Muscle of leg (tissue), 11 donors: ENCODE results near the gene MOB4. TPM values are rescaled to one million over a fixed set of nuclear protein-coding genes. Genes with fewer than 3 reads are reported as not detected.

Experiments
- DNase-seq: peaks from one replicate; pipeline ENCODE4 v3.0.0; 2013
- H3K27ac ChIP-seq: one replicate; pipeline ENCODE4 v1.5.1; 2013; ENCODE audit warnings: mild to moderate bottlenecking, low read length, control low read depth
- H3K27me3 ChIP-seq: one replicate; pipeline ENCODE4 v1.6.1; 2013; ENCODE audit warnings: low read length; ENCODE audit not compliant: control insufficient read depth, insufficient read depth
- H3K36me3 ChIP-seq: one replicate; pipeline ENCODE4 v1.6.1; 2013; ENCODE audit warnings: low read length; ENCODE audit not compliant: control insufficient read depth, insufficient read depth
- H3K4me1 ChIP-seq: one replicate; pipeline ENCODE4 v1.6.1; 2013; ENCODE audit warnings: low read length; ENCODE audit not compliant: control insufficient read depth, insufficient read depth
- H3K4me3 ChIP-seq: one replicate; pipeline ENCODE4 v1.5.1; 2013; ENCODE audit warnings: low read length, control low read depth
- H3K9me3 ChIP-seq: replicated peaks from 2 replicates; pipeline ENCODE4 v1.6.1; 2013; ENCODE audit warnings: low read depth, low read length; ENCODE audit not compliant: control insufficient read depth
- WGBS: methylation state at CpG from one replicate; pipeline ENCODE4 v1.1.5; 2013; ENCODE audit warnings: missing lambda C conversion rate; ENCODE audit not compliant: insufficient coverage; 5-methylcytosine and 5-hydroxymethylcytosine counted together
- polyA plus RNA-seq, 8 donors: library from polyadenylated mRNA; unstranded; fragments of 120-200 nt; gene quantifications; one replicate each; pipeline versions ENCODE4 v1.2.1 to v1.2.3, GENCODE V29; 2013; ENCODE audit warnings: inconsistent platforms in 1 of 8, low replicate concordance in 1 of 8; ENCODE audit not compliant: insufficient read length in 8 of 8, insufficient read depth in 1 of 8
- total RNA-seq: library from RNA; stranded (reverse); fragments of 120-200 nt; gene quantifications from one replicate; pipeline ENCODE4 v1.2.4, GENCODE V29; 2013

The MOB4 gene
- total and polyA plus RNA-seq, 9 donors: 34.9 to 45.1 (median 39.5) TPM

DNA sequence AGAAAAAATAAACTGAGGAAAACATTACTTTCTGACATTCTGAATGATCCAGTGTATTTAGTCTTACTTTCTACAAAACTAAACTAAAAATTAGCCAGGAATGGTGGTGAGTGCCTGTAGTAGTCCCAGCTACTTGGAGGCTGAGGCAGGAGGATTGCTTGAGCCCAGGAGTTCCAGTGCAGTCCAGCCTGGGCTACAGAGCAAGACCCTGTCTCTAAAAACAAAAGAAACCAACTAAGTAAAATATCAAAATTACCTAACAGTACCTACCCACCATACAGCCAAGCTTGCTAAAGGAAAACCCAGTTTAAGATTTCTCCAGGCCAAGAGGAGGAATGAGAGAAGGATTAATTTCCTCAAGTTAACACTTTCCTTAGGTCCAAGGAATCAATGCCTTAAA lies 19.2 kb upstream of the MOB4 start:
- no peaks in the 10 kb centered on the region for H3K27me3 ChIP-seq
- H3K9me3 ChIP-seq: no peaks in the 10 kb centered on the region
- DNase-seq: no peak
- H3K36me3 ChIP-seq: peaks cover 39% of the 10 kb centered on the region
- no peak overlapping the region for H3K27ac ChIP-seq
- H3K4me1 ChIP-seq: peaks cover 14% of the 10 kb centered on the region
- H3K4me3 ChIP-seq: no peak overlapping the region

DNA sequence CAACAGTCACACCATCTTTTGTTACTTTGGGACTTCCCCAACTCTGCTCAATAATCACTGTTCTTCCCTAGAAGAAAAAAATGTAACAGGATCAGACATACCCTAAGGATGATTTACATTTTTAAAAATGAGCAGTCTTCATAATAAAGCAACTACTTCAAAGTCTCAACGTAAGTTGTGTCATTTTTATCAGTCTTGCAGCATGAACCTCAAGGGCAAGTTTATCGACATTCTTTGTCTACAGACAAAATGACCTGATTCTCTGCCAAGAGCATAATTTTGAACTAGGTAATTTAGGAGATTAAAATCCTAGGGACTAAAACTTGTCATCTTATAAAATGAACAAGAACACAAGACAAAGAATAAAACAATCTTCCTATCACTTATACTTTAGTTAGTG lies 18.5 kb upstream of the MOB4 start:
- Histone ChIP-seq H3K27ac (no peak overlapping the region), H3K4me3 (no peak overlapping the region), H3K9me3 (no peaks in the 10 kb centered on the region), H3K27me3 (no peaks in the 10 kb centered on the region), H3K4me1 (peaks cover 16% of the 10 kb centered on the region), H3K36me3 (peaks cover 39% of the 10 kb centered on the region)
- WGBS: no CpG with 5 or more reads among the region's 2 CpGs
- no peak for DNase-seq

DNA sequence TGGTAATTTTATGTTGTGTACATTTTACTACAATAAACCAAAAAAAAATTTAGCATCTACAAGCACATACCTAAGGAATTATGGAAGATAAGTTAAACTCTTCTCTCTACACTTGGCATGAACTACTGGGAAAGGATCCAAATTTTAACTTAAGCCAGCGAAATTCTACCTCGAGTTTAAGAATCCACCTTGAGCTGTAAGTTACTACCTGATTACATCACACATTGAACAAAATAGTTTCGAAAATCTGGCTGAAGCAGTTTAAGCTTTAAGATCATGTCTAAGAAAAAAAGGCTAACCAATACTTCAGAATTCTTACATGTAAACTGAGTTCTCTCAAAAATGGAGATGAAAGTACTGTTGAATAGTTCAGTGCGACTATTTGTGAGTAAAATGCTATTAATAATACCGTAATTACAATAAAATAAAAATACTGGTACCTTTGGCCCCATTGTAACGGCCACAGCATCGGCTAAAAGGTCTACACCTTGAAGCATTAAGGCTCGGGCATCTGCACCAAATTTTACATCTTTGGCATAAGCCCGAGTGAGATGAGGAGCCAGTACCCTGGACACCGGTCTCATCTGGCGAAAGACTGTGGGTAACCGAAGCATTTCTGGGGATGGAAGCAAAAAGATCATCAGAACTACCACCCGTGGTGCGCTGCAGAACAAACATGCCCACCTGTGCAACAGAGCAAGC lies 17.5 kb upstream of the MOB4 start:
- Histone ChIP-seq H3K27me3 (no peaks in the 10 kb centered on the region), H3K4me1 (peaks cover 16% of the 10 kb centered on the region), H3K36me3 (peaks cover 31% of the 10 kb centered on the region), H3K4me3 (peak overlapping the region; percentile 98), H3K27ac (peak overlapping the region; percentile 99), H3K9me3 (no peaks in the 10 kb centered on the region)
- WGBS: 2% methylated on average over 10 of the region's 14 CpGs
- peak; percentile 26 for DNase-seq

DNA sequence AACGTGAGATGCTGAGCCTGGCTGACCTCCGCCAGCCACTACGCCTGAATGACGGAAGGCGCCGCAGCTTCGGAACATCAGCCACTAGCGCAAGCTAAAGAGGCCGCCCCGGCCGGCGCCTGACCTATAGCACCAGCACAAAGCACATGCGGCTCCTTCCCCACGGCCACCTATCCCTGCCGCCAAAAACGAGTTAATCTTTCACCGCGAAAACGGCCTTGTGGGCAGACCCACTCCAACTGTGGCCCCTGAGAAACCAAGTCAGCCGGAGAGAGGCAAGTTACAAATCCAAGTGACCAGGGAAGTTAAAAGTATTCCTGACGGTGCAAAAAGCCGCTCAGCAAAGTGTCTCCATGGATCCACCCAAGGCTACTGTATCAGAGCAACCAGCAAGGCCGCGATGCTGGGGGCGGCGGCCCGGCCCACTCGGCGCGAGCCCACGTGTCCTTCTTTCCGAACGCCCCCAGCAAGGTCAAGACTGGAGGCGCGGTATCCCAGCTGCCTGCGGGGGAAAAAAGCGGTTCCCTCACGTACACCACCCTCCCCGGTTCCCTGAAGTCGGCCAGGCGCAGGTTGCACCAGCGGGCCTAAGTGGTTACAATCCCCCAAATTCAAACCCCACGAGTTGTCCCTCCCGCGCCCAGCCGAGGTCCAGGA lies 16.8 kb upstream of the MOB4 start:
- DNase-seq: peak; percentile 76
- Histone ChIP-seq H3K27ac (peak overlapping the region; percentile 99), H3K9me3 (no peaks in the 10 kb centered on the region), H3K36me3 (peaks cover 31% of the 10 kb centered on the region), H3K4me3 (peak overlapping the region; percentile 98), H3K27me3 (no peaks in the 10 kb centered on the region), H3K4me1 (peaks cover 16% of the 10 kb centered on the region)
- WGBS: 2% methylated on average over 44 of the region's 46 CpGs

DNA sequence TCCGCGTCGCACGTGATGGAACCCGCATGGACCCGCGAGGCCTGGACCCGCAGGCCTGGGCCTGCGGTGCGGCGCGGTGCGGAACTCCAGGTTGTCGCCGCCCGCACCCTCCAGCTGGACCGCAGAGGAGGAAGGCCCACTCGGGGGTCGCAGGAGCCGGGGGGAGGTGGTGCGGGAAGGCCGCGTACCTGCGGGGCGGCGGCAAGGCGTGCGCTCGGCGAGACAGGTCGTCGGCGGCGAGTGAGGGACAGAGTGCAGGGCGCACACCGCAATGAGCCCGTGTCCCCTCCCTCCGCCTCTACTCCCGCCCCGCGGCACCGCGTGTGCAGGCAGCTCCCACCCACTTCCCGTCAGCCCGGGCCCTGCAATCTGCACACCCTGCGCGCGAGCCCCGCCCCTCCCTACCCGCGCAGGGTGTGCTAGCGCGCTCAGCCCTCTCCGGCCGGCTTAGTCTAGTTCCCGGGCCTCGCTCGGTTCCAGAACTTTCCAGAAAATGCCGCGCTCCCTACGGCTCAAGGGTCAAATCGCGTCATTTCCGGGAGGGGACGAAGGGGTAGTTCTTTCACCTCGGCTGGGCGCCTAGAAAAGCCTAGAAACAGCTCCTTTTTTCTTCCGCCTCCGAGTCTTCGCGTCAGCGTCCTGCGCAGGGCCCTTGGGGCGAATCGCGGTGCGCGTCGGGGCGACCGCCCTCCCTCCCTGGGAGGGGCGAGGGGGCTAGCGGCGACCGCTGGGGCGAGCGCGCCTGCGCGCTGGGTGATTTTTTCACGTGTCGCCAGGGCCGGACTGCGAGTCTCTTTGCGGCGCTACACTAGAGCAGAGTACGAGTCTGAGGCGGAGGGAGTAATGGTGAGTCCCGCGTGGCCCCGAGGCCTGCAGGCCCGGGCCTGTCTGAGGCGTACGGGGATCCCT lies 16.0 kb upstream of the MOB4 start, which contains the start of the genes HSPD1 and HSPE1:
Gene HSPD1, minus strand, starts transcription at position 247 of the 909 bp plus-strand sequence. CDS start 992 bp downstream, outside the sequence.
Gene HSPE1, plus strand, starts transcription at position 786 of the 909 bp plus-strand sequence. Its CDS starts 58 bp downstream, at position 844.
- DNase-seq: peak; percentile 100
- Histone ChIP-seq H3K27ac (peak within 1 kb of the TSS; percentile 99), H3K36me3 (peaks cover 37% of the 10 kb centered on the region), H3K27me3 (no peaks in the 10 kb centered on the region), H3K4me3 (peak within 1 kb of the TSS; percentile 98), H3K4me1 (peaks cover 16% of the 10 kb centered on the region), H3K9me3 (no peaks in the 10 kb centered on the region)
- WGBS: under 1% methylated on average over 93 of the region's 104 CpGs

DNA sequence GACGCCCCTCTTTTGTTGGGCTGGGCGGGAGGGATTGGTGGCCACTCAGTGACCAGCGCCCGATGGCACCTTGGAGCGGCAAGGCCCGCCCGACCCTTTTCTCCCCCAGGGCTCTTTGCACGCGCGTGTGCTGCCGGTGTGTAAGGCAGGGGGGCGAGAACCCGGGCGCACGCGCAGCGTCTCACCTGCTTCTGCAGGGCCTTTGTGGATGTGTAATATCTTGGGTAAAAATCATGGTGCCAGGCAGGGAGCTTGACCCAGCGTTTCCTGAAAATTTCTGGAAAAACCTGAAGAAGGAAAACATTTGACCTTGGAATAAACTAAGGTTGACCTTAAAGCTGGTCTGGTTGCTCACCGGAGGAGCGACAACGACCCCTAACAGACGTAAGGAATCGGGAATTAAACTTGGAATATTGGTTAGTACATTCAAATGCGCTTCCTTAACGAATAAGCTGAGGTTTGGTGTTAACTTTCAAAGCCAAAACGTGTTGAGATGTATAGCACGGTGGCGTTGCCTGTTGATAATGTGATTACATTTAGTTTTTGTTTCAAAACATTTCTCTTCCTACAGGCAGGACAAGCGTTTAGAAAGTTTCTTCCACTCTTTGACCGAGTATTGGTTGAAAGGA lies 15.2 kb upstream of the MOB4 start:
- DNase-seq: peak; percentile 48
- peaks cover 35% of the 10 kb centered on the region for H3K36me3 ChIP-seq
- peak overlapping the region; percentile 98 for H3K4me3 ChIP-seq
- H3K9me3 ChIP-seq: no peaks in the 10 kb centered on the region
- peaks cover 16% of the 10 kb centered on the region for H3K4me1 ChIP-seq
- no peaks in the 10 kb centered on the region for H3K27me3 ChIP-seq
- WGBS: 0% methylated on average over 16 of the region's 30 CpGs
- H3K27ac ChIP-seq: peak overlapping the region; percentile 96

DNA sequence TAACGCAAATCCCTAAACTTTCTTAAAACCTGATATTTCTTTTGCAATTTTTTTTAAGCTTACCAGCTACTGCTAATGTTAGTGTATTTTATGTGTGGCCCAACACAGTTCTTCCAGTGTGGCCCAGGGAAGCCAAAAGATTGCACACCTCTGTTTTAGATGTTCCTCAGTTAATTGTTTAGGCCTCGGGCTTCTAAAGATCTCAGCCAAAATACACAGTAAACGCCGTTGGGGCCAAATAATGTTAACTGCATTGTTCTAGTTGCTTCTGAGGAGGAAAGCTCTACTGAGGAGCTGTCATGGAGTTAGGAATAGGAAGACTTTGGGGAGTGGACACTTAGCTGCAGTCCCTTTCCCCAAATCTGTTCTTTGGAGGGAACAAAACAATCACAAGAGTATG lies 13.7 kb upstream of the MOB4 start:
- H3K27me3 ChIP-seq: no peaks in the 10 kb centered on the region
- peaks cover 16% of the 10 kb centered on the region for H3K4me1 ChIP-seq
- H3K9me3 ChIP-seq: no peaks in the 10 kb centered on the region
- DNase-seq: no peak
- H3K4me3 ChIP-seq: no peak overlapping the region
- peaks cover 30% of the 10 kb centered on the region for H3K36me3 ChIP-seq
- no CpG with 5 or more reads among the region's 4 CpGs for WGBS
- H3K27ac ChIP-seq: no peak overlapping the region

DNA sequence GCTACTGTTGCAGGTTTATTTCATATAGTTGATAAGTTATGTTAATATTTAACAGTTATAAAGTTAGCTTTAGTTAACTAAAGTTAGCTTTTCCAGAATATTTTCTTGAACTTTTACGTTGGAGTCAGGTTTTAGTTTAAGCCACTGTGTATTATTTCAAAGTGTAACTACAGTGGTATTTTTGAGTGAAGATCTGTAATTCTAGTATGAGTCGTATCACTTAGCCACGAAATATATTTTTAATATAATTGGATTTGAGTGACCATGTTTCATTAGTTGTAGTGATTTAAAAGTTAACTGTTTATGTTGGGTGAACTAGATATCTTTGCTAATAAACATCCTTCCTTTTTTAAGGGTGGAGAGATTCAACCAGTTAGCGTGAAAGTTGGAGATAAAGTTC lies 13.2 kb upstream of the MOB4 start:
- Histone ChIP-seq H3K4me3 (no peak overlapping the region), H3K4me1 (peaks cover 14% of the 10 kb centered on the region), H3K27ac (no peak overlapping the region), H3K9me3 (no peaks in the 10 kb centered on the region), H3K27me3 (no peaks in the 10 kb centered on the region), H3K36me3 (peaks cover 27% of the 10 kb centered on the region)
- no CpG with 5 or more reads among the region's 4 CpGs for WGBS
- DNase-seq: no peak

DNA sequence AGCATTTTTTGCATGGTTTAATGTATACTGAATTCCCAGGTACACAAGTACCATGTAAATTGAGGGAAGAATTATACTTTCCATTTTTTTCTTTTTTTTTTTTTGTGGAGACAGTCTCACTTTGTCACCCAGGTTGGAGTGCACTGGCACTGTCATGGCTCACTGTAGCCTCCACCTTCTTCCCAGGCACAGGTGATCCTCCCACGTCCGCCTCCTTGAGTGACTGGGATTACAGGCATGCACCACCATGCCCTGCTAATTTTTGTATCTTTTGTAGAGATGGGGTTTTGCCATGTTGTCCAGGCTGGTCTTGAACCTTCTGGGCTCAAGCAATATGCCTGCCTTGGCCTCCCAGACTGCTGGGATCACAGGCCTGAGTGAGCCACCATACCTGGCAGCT lies 11.9 kb upstream of the MOB4 start:
- Histone ChIP-seq H3K9me3 (no peaks in the 10 kb centered on the region), H3K4me3 (no peak overlapping the region), H3K4me1 (peaks cover 6% of the 10 kb centered on the region), H3K27ac (no peak overlapping the region), H3K36me3 (peaks cover 24% of the 10 kb centered on the region), H3K27me3 (no peaks in the 10 kb centered on the region)
- no CpG with 5 or more reads among the region's 2 CpGs for WGBS
- no peak for DNase-seq
